GM12873 (cell line): ENCODE measurements around the gene KIF26A.

Source experiments
- CTCF ChIP-seq: IDR thresholded peaks from 2 replicates; pipeline ENCODE4 v1.5.1; 2012; ENCODE audit warnings: low read depth, mild to moderate bottlenecking, moderate library complexity, low read length, control low read depth; ENCODE audit not compliant: insufficient read depth; ENCODE audit errors: missing control alignments

The KIF26A gene

GRCh38 chr14:104176611-104177010, 38.2 kb downstream of the KIF26A start:
- no peak for TF ChIP-seq CTCF

- TF ChIP-seq CTCF = no peak
Measured at GRCh38 chr14:104177411-104177810, 39.0 kb downstream of the KIF26A start.

DNA sequence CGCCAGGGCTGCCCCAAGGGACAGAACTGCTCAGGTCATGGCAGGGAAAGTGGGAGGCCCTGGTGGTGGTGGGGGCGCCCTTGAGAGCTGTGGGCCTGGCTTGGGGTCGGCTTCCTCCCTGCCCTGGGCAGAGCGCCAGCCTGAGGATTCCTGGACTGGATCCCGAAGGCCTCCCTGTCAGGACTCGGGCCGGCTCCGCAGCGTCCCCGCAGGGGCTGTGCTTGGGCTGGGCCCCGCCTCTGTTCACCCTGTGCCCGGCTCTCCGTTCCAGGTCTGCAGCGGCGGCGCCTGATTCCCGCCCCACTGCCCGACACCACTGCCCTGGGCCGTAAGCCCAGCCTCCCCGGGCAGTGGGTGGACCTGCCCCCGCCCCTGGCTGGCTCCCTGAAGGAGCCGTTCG, 39.9 kb downstream of the KIF26A start:
- TF ChIP-seq CTCF = no peak

GRCh38 chr14:104179126-104179525, 40.7 kb downstream of the KIF26A start:
- no peak for TF ChIP-seq CTCF

- TF ChIP-seq CTCF = no peak
Measured at GRCh38 chr14:104179564-104180129, 41.3 kb downstream of the KIF26A start.

- TF ChIP-seq CTCF = no peak
Measured at GRCh38 chr14:104180561-104181165, 42.3 kb downstream of the KIF26A start.

- no peak for TF ChIP-seq CTCF
Measured at GRCh38 chr14:104181761-104182530, 43.6 kb downstream of the KIF26A start.
